GM18867 (cell line): ENCODE data around the gene DGKG.

ENCODE experiments used
- ATAC-seq: cut with Tn5 transposase; IDR thresholded peaks from one replicate; pipeline ENCODE4 v1.9.1; 2021; ENCODE audit warnings: mild to moderate bottlenecking, moderate library complexity; ENCODE audit not compliant: unreplicated experiment

DGKG gene

DNA sequence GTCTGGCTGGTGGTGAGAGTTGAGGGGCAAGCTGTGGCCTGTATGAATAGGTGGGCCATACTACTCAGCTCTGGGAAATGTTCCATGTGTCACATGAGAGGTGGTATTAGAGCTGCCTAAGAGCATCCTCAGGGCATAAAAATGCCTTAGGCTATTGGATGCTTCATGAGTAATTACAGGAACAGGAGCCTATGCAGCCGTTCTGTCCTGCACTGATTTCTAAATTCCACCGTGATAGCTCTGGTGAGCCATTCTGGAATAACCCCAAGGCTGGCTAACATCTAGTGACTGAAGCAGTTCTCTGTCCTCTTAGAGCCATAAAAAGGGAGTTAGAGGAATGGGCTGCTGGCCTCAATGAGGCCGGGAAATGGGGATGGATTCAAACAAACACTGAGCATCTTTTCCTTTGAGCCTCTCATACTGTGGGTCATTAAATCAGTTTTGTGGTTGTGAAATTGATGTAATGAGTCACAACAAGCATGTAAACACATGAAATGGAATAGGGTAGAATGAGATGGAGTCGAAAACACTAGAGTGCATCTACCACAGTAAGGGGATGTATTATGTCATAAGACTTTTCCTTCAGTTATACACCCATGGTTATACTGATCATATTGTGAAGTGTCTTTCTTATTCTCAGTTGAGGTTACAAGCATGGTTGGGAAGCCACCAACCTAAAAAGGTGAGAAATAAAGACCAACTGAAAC, 41.0 kb downstream of the DGKG start:
- no peak for ATAC-seq

DNA sequence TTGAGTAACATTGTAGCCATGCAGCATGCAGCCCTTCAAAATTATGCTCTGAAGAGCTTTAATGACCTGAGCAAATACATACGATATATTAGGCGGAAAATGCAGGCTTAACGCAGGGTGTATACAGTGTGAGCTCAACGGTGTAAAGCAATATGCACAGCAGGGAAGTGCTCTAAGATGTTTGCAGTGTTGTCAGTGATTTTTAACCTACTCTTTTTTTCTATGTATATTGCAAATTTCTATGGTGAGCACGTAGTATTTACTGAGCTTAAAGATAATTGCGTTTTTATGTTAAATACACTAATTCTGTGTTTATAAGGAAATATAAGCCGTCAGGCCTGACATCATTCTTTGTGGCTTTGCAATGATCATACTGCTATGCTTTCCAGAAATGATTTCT, 42.1 kb downstream of the DGKG start:
- ATAC-seq: no peak

GRCh38 chr3:186318135-186318534, 43.9 kb downstream of the DGKG start:
- no peak for ATAC-seq

GRCh38 chr3:186317478-186317877, 44.6 kb downstream of the DGKG start:
- ATAC-seq: no peak

GRCh38 chr3:186316666-186317260, 45.3 kb downstream of the DGKG start:
- no peak for ATAC-seq

- ATAC-seq: no peak
These were observed 46.3 kb downstream of the DGKG start for GRCh38 chr3:186315581-186316354.

DNA sequence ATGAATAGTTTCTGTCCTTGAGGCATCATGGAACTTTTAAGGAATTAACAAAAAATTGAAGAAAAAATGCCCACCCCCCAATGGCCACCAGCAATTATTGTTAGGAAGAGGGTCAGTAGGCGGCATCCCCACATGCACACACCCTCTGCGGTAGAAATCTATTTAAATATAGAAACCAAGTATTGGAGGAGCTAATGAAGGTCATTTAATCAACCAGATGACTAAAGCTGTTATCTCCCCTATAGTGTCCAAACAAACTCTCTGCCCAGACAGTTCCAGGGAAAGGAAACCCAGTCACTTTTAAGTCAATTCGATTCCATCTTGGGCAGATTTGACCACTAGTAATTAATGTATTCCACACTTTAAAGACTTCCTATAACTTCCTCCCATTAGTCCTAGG, 47.1 kb downstream of the DGKG start:
- ATAC-seq: no peak

DNA sequence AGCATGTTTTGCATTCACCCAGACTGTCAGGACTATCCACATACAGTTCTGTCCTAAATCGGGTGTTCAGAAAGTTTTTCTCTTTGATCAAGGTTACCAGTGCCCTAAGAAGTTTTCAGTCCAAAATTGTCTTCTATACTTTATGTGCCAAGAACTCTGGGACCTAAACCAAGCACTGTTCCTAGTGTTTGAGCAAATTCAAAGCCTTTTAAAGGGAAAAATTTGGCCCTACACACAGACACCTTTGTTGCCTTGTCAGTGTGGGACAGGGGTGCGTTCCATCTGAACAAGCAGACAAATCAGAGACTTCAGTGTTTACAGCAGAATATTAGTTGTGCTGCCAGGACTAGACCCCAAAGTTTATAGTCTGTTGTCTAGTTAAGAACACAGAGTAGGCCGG, 50.6 kb downstream of the DGKG start:
- no peak for ATAC-seq

DNA sequence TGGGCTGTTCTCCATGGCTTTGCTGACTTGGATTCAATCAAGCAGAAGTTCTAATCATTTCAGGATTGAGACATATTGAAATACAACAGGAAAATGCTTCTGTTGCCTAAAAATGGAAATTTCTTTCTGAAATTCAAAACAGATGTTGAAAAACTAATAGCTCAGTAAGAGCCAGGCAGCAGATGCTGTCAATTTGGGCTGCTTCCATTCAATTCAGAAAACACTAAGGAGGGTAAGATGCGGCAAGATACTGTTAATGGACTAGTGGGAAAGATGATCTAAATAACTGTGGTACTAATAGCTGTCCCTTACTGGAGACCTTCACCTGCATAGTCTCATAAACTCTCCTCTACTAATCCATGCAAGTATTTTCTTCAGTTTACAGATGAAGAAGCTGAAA, 53.5 kb downstream of the DGKG start:
- no peak for ATAC-seq

DNA sequence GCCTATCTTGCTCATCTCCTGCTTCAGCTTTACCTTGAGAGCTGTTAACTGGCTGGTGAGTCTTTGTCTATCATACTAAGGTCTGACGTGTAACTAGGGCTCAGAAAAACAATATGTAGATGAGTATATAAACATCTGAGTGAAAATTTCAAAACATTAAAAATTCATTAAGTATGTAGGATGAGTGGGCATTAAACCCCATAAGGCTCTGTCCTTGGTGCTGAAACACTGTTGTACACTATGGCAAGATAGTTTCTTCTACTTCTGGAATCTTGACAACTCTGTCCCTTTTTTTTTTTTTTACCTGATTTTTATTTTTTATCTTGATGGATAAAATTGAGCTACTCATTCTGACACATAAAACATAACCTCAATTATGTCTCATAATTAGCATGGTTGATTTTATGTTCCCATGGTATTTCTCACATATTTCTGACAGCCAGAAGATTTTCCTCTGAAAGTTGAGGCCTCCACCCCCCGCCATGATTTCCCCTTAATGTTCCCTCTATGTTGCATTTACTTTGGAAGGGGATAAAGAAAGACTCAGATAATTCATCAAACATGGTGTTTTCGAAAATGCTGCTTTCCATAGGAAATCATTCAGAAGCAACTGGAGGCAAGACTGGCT, 54.3 kb downstream of the DGKG start:
- no peak for ATAC-seq

DNA sequence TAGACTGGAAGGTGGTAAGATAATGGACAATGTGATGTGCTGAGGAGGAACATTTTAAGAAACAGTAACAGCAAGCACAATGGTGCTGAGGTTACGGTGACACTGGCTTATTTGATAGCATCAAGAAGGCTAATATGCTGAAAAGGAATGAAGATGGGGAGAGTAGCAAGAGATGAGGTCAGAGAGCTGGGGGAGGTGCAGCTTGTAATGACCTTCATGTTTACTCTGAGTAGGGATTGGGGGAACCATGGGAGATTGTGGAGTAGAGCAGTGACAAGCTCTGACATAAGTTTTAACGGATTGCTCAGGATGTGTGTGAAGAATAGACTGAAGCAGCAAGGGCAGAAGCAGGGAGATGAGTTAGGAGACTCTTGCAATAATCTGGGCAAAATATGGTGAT, 56.7 kb downstream of the DGKG start:
- ATAC-seq: no peak

DNA sequence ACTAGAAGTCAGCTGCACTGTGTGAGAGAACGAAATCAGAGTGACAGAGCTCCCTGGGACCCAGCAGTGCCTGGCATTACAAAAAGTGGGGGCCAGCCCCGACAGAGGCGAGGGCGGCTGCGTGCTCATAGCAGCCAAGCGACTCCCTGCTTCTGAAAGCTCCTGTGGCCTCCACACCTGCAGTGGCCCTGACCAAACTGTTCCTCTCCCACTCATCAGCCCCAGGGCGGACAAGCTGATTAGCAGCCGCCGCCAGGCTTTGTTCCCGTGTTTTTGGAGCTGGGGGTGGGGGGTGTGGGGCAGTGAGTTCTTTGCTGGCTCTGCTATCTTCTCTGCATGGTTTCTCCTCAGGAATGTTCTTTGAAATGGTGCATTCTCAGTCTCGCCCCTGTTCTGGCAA, 58.1 kb downstream of the DGKG start:
- no peak for ATAC-seq

GRCh38 chr3:186299327-186299726, 62.7 kb downstream of the DGKG start:
- ATAC-seq: no peak

DNA sequence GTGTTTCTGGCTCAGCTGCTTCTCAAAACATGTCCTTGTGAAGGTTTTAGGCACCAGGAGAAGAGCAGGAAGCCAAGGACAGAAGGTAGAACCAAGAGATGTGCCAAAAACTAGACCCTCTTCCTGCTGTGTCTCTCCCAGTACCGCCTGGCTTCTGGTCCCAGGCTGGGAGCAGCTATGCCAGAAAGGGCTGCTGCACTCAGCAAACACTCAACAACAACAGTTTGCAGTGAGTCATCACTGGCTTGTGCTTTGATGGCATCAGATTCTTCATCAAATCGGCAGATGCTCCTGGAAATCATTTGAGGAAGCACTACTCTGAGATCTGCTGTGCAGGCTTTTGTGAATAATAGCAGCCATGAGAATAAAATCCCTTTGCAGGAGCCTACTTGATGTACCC, 63.2 kb downstream of the DGKG start:
- no peak for ATAC-seq

DNA sequence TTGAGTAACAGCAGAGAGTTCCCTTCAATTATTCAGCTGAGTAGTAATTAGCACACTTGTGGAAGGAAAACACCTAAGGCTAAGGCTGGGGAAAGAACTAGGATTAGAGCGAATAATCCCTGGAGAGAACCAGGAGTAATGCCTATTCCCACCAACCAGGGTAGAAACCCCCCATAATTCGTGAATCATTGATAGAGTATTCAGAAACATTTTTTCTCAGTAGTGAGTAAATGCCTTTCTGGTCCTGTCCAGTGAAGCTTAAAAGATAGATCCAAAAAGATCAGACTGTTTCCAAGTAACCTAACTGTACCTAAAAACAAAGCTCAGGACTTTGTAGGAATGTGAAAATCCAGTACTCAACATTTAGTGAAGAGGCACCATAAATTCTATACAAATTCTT, 71.2 kb downstream of the DGKG start:
- no peak for ATAC-seq

DNA sequence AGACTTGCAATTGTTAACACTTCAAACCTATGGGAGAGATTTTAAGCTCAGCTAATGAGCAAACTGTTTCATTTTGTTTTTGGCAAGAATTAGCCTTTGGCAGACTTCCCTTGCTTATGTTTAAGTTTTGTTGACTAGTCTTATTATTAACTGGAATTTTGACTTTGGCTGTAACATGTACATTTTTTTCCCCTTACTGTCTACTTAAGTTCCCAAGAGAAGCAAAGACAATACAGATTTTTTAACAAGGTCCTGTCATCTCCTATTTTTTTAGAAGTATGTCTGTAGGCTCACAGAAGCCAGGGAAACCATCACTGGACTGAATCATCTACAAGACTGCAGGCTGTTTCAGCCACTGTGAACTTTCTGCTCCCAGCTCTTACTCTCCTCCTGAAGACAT, 74.3 kb downstream of the DGKG start:
- no peak for ATAC-seq

- no peak for ATAC-seq
These were observed 75.9 kb downstream of the DGKG start for GRCh38 chr3:186286114-186286513.

- ATAC-seq: no peak
These were observed 77.4 kb downstream of the DGKG start for GRCh38 chr3:186284661-186285060.

- no peak for ATAC-seq
These were observed 77.7 kb downstream of the DGKG start for GRCh38 chr3:186284349-186284652.

GRCh38 chr3:186283651-186284348, 78.2 kb downstream of the DGKG start:
- no peak for ATAC-seq

DNA sequence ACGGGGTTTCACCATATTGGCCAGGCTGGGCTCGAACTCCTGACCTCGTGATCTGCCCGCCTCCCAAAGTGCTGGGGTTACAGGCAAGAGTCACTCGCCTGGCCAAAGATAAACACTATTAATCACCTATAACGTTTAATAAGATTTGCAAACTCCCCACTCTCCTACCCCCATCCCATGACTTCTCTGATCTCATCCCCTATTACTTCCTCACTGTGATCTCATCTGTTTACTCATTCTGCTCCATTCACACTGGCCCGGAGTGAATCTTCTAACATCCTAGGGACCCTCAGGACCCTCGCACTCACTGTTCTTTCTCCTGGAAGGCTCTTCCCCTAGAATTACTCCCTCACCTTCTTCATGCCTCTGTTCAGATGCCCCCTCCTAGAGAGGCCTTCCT, 78.9 kb downstream of the DGKG start:
- no peak for ATAC-seq
